ENCODE measurements around the gene TRPV4.

DNA sequence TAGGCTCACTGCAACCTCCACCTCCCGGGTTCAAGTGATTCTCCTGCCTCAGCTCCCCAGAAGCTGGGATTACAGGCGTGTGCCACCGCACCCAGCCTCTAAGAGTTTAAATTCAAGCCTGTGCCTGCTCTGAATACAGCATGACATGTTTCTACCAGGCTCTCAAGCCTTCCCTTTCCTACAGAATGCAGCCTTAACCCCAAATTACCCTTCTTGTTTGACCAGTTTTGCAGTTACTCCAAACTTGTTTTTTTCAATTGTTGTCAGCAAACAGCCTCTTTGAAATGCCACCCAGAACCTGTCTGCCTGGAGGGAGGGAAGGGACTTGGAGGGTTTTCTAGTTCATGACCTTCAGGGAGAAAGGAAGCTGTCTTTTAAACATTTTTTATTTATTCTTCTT is 31.7 kb upstream of the TRPV4 start:
- TF ChIP-seq CTCF (IDR thresholded peaks at IDR 0.05): no peak
- no peak for TF ChIP-seq ZNF138 (CRISPR knock-in tag; conservative IDR thresholded peaks at IDR 0.05)
- no peak for TF ChIP-seq ATF1 (CRISPR knock-in tag; IDR thresholded peaks at IDR 0.05)
- TF ChIP-seq ZBTB21 (CRISPR knock-in tag; IDR thresholded peaks at IDR 0.05; ENCODE audit: borderline replicate concordance): no peak
- TF ChIP-seq, protein P1, sequence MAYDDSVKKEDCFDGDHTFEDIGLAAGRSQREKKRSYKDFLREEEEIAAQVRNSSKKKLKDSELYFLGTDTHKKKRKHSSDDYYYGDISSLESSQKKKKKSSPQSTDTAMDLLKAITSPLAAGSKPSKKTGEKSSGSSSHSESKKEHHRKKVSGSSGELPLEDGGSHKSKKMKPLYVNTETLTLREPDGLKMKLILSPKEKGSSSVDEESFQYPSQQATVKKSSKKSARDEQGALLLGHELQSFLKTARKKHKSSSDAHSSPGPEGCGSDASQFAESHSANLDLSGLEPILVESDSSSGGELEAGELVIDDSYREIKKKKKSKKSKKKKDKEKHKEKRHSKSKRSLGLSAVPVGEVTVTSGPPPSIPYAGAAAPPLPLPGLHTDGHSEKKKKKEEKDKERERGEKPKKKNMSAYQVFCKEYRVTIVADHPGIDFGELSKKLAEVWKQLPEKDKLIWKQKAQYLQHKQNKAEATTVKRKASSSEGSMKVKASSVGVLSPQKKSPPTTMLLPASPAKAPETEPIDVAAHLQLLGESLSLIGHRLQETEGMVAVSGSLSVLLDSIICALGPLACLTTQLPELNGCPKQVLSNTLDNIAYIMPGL (CRISPR knock-in tag; IDR thresholded peaks at IDR 0.05): no peak
- TF ChIP-seq, protein P2, sequence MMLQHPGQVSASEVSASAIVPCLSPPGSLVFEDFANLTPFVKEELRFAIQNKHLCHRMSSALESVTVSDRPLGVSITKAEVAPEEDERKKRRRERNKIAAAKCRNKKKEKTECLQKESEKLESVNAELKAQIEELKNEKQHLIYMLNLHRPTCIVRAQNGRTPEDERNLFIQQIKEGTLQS (CRISPR knock-in tag; conservative IDR thresholded peaks at IDR 0.05): no peak
- no peak for TF ChIP-seq MYBL2 (CRISPR knock-in tag; IDR thresholded peaks at IDR 0.05)
